MM.1S (cell line): ENCODE measurements around the gene ADCY4.

Experiments
- DNase-seq: peaks from one replicate; pipeline ENCODE4 v3.0.0-alpha.2; 2015
- H2AFZ ChIP-seq: fragments of 300-600 bp; sonication (generic); 2 replicates; pipeline ENCODE4 v1.6.0; 2016; ENCODE audit warnings: antibody characterized with exemption, low read length
- H3F3A ChIP-seq: fragments of 300-600 bp; sonication (generic); 2 replicates; pipeline ENCODE4 v1.6.1; 2016; ENCODE audit warnings: mild to moderate bottlenecking, antibody characterized with exemption, low read length, moderate library complexity, mixed read lengths; ENCODE audit not compliant: insufficient read depth
- H3K27ac ChIP-seq: fragments of 300-600 bp; sonication (generic); 2 replicates; pipeline ENCODE4 v1.5.1; 2016; ENCODE audit warnings: mild to moderate bottlenecking, low read length
- H3K27me3 ChIP-seq: fragments of 300-600 bp; sonication (generic); replicated peaks from 2 replicates; pipeline ENCODE4 v1.6.0; 2016; ENCODE audit warnings: low read length; ENCODE audit not compliant: insufficient read depth
- H3K36me3 ChIP-seq: fragments of 300-600 bp; sonication (generic); replicated peaks from 2 replicates; pipeline ENCODE4 v1.6.1; 2016; ENCODE audit warnings: mild to moderate bottlenecking, low read length, mixed read lengths; ENCODE audit not compliant: insufficient read depth
- H3K4me1 ChIP-seq: fragments of 300-600 bp; sonication (generic); 2 replicates; pipeline ENCODE4 v1.6.1; 2016; ENCODE audit warnings: low read length, mixed read lengths
- H3K4me2 ChIP-seq: fragments of 300-600 bp; sonication (generic); 2 replicates; pipeline ENCODE4 v1.6.0; 2016; ENCODE audit warnings: low read depth, low read length
- H3K4me3 ChIP-seq: fragments of 300-600 bp; sonication (generic); 2 replicates; pipeline ENCODE4 v1.5.1; 2016; ENCODE audit warnings: low read length, mixed read lengths
- H3K79me2 ChIP-seq: fragments of 300-600 bp; sonication (generic); 2 replicates; pipeline ENCODE4 v1.6.1; 2016; ENCODE audit warnings: mixed run types, low read length, mixed read lengths
- H3K9ac ChIP-seq: fragments of 300-600 bp; sonication (generic); 2 replicates; pipeline ENCODE4 v1.6.1; 2016; ENCODE audit warnings: low read length, mixed read lengths
- H3K9me2 ChIP-seq: fragments of 300-600 bp; sonication (generic); replicated peaks from 2 replicates; pipeline ENCODE4 v1.6.1; 2016; ENCODE audit warnings: mild to moderate bottlenecking, low read length, mixed read lengths; ENCODE audit not compliant: insufficient read depth
- H3K9me3 ChIP-seq: fragments of 300-600 bp; sonication (generic); replicated peaks from 2 replicates; pipeline ENCODE4 v1.6.1; 2016; ENCODE audit warnings: mild to moderate bottlenecking, low read length, mixed read lengths; ENCODE audit not compliant: insufficient read depth
- H4K20me1 ChIP-seq: fragments of 300-600 bp; sonication (generic); 2 replicates; pipeline ENCODE4 v1.6.1; 2016; ENCODE audit warnings: mild to moderate bottlenecking, low read length, moderate library complexity, mixed read lengths; ENCODE audit not compliant: insufficient read depth
- EZH2 ChIP-seq: fragments of 300-600 bp; sonication (generic); optimal IDR thresholded peaks from 2 replicates; pipeline ENCODE3; 2017; ENCODE audit warnings: low read depth, mild to moderate bottlenecking, antibody characterized with exemption, low read length, mixed read lengths
- EZH2phosphoT487 ChIP-seq: fragments of 300-600 bp; sonication (generic); IDR thresholded peaks from 2 replicates; pipeline ENCODE4 v1.6.1; 2018; ENCODE audit warnings: antibody characterized with exemption, low read length
- TF ChIP-seq, protein P1 (sequence below): fragments of 300-600 bp; sonication (generic); IDR thresholded peaks from 2 replicates; pipeline ENCODE4 v1.5.1; 2016; ENCODE audit warnings: antibody characterized with exemption, low read length, mixed read lengths

ADCY4 gene

DNA sequence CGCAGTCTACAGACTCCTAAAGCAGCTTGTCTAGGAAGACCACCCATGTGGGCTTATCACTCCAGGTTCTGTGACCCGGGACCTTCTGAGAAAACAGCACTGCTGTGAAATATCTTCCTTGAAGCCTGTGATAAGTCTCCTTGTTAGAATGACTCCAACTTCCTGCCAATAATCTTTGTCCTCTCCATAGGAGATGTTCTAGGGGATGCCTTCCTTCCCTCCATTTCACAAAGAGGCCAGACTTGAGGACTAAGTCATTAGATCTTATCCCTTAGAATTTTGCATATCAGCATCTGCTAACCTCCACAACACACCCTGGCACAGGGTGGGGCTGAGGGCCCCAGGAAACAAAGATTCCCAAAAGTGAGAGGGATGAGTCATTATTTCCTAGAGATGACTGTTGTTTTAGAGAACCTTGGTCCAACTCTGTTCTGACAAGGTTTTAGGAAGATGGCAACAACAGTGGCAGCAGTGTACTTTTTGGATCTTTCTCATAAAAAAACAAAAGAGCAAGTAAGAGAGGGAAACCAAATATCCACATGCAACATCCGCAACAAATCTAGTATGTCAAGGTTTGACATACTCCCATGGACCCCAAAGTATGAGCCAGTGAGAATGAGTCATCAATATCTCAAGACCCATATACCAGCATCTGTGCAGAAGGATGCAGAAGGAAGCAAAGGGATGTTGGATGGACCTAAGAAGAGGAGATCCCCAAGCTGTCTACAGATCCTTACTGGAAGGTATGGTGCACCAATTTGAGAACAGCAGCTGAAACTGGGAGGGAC is 17.5 kb downstream of the ADCY4 start:
- DNase-seq = no peak
- Histone ChIP-seq H3K4me1 (peaks cover 10% of the 10 kb centered on the region), H3K4me2 (no peak overlapping the region), H3K27me3 (no peaks in the 10 kb centered on the region; the same call in 1 of the 2 replicates), H4K20me1 (no peaks in the 10 kb centered on the region), H3K9me2 (no peaks in the 10 kb centered on the region), H3F3A (no peaks in the 10 kb centered on the region; the same call in 1 of the 2 replicates), H3K9me3 (no peaks in the 10 kb centered on the region), H3K27ac (no peak overlapping the region), H3K4me3 (no peak overlapping the region), H3K36me3 (no peaks in the 10 kb centered on the region), H3K79me2 (no peaks in the 10 kb centered on the region), H2AFZ (no peak overlapping the region), H3K9ac (no peak overlapping the region)
- TF ChIP-seq, protein P1, sequence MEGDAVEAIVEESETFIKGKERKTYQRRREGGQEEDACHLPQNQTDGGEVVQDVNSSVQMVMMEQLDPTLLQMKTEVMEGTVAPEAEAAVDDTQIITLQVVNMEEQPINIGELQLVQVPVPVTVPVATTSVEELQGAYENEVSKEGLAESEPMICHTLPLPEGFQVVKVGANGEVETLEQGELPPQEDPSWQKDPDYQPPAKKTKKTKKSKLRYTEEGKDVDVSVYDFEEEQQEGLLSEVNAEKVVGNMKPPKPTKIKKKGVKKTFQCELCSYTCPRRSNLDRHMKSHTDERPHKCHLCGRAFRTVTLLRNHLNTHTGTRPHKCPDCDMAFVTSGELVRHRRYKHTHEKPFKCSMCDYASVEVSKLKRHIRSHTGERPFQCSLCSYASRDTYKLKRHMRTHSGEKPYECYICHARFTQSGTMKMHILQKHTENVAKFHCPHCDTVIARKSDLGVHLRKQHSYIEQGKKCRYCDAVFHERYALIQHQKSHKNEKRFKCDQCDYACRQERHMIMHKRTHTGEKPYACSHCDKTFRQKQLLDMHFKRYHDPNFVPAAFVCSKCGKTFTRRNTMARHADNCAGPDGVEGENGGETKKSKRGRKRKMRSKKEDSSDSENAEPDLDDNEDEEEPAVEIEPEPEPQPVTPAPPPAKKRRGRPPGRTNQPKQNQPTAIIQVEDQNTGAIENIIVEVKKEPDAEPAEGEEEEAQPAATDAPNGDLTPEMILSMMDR = no peak
- TF ChIP-seq EZH2 (no peak), EZH2phosphoT487 (no peak)

DNA sequence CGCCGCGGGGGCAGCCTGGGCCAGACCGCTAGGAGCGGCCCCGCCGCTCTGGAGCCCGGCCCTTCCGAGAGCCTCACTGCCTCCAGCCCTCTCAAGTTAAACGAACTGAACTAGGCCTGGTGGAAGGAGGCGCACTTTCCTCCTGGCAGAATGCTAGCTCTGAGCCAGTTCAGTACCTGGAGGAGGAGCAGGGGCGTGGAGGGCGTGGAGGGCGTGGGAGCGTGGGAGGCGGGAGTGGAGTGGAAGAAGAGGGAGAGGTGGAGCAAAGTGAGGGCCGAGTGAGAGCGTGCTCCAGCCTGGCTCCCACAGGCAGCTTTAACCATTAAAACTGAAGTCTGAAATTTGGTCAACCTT is 18.3 kb downstream of the ADCY4 start:
- Histone ChIP-seq H3K4me2 (no peak overlapping the region), H3K27me3 (no peaks in the 10 kb centered on the region; the same call in 1 of the 2 replicates)

DNA sequence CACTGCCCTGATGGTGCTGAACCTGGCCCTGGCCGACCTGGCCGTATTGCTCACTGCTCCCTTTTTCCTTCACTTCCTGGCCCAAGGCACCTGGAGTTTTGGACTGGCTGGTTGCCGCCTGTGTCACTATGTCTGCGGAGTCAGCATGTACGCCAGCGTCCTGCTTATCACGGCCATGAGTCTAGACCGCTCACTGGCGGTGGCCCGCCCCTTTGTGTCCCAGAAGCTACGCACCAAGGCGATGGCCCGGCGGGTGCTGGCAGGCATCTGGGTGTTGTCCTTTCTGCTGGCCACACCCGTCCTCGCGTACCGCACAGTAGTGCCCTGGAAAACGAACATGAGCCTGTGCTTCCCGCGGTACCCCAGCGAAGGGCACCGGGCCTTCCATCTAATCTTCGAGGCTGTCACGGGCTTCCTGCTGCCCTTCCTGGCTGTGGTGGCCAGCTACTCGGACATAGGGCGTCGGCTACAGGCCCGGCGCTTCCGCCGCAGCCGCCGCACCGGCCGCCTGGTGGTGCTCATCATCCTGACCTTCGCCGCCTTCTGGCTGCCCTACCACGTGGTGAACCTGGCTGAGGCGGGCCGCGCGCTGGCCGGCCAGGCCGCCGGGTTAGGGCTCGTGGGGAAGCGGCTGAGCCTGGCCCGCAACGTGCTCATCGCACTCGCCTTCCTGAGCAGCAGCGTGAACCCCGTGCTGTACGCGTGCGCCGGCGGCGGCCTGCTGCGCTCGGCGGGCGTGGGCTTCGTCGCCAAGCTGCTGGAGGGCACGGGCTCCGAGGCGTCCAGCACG is 18.9 kb downstream of the ADCY4 start:
- DNase-seq = no peak
- no peaks in the 10 kb centered on the region for H3K79me2 ChIP-seq
- no peak overlapping the region for H2AFZ ChIP-seq
- no peaks in the 10 kb centered on the region for H4K20me1 ChIP-seq
- no peaks in the 10 kb centered on the region for H3K9me3 ChIP-seq
- H3K4me2 ChIP-seq = no peak overlapping the region
- TF ChIP-seq, protein P1 = no peak
- TF ChIP-seq EZH2phosphoT487 (no peak), EZH2 (no peak)
- H3K9ac ChIP-seq = no peak overlapping the region
- no peaks in the 10 kb centered on the region for H3K9me2 ChIP-seq
- no peaks in the 10 kb centered on the region for H3F3A ChIP-seq
- H3K4me3 ChIP-seq = no peak overlapping the region
- H3K27me3 ChIP-seq = no peaks in the 10 kb centered on the region; the same call in 1 of the 2 replicates
- no peaks in the 10 kb centered on the region for H3K36me3 ChIP-seq
- peaks cover 17% of the 10 kb centered on the region for H3K4me1 ChIP-seq
- H3K27ac ChIP-seq = no peak overlapping the region

More for the DNA sequence above, 18.3 kb downstream of the ADCY4 start:
- Histone ChIP-seq H3K9me2 (no peaks in the 10 kb centered on the region), H3K9ac (no peak overlapping the region), H4K20me1 (no peaks in the 10 kb centered on the region), H3K9me3 (no peaks in the 10 kb centered on the region), H3F3A (no peaks in the 10 kb centered on the region; the same call in 1 of the 2 replicates), H3K4me3 (no peak overlapping the region), H3K27ac (no peak overlapping the region), H3K4me1 (peaks cover 17% of the 10 kb centered on the region), H3K79me2 (no peaks in the 10 kb centered on the region), H3K36me3 (no peaks in the 10 kb centered on the region), H2AFZ (no peak overlapping the region)
- TF ChIP-seq EZH2 (no peak), EZH2phosphoT487 (no peak)
- TF ChIP-seq, protein P1 = no peak
- no peak for DNase-seq
